GF-D8 (cell line): ENCODE data around the gene KRT15.

ENCODE experiments used
- DNase-seq: peaks from one replicate; lab custom pipeline; 2025; lab: John Stamatoyannopoulos, UW

KRT15 gene

GRCh38 chr17:41518789-41519449, at the start of gene KRT15:
Gene KRT15, minus strand, starts transcription at chr17:41518890. Its CDS starts 63 bp downstream, at chr17:41518827.
- no peak for DNase-seq

GRCh38 chr17:41567317-41567716, 48.6 kb upstream of the KRT15 start:
- peak; percentile 6 for DNase-seq

GRCh38 chr17:41565338-41565737, 46.6 kb upstream of the KRT15 start:
- DNase-seq: no peak

GRCh38 chr17:41563607-41564170, 45.0 kb upstream of the KRT15 start:
- DNase-seq: no peak

- DNase-seq: no peak
Observed at GRCh38 chr17:41561554-41561953, 42.9 kb upstream of the KRT15 start.

GRCh38 chr17:41559548-41559947, 40.9 kb upstream of the KRT15 start:
- no peak for DNase-seq

- DNase-seq: no peak
Observed at GRCh38 chr17:41556931-41557330, 38.2 kb upstream of the KRT15 start.

- DNase-seq: no peak
Observed at GRCh38 chr17:41556306-41556705, 37.6 kb upstream of the KRT15 start.

GRCh38 chr17:41555105-41555887, 36.6 kb upstream of the KRT15 start:
- no peak for DNase-seq

- DNase-seq: no peak
Observed at GRCh38 chr17:41553987-41554680, 35.4 kb upstream of the KRT15 start.

GRCh38 chr17:41553176-41553575, 34.5 kb upstream of the KRT15 start:
- no peak for DNase-seq

- no peak for DNase-seq
Observed at GRCh38 chr17:41552455-41552854, 33.8 kb upstream of the KRT15 start.

GRCh38 chr17:41551365-41551764, 32.7 kb upstream of the KRT15 start:
- DNase-seq: no peak

GRCh38 chr17:41549596-41550039, 30.9 kb upstream of the KRT15 start:
- no peak for DNase-seq

- peak; percentile 7 for DNase-seq
Observed at GRCh38 chr17:41548844-41549595, 30.3 kb upstream of the KRT15 start.

GRCh38 chr17:41547921-41548843, 29.5 kb upstream of the KRT15 start:
- DNase-seq: no peak

- no peak for DNase-seq
Observed at GRCh38 chr17:41547378-41547841, 28.7 kb upstream of the KRT15 start.

GRCh38 chr17:41546819-41547218, 28.1 kb upstream of the KRT15 start:
- DNase-seq: no peak

- no peak for DNase-seq
Observed at GRCh38 chr17:41545829-41546410, 27.2 kb upstream of the KRT15 start.

GRCh38 chr17:41544935-41545334, 26.2 kb upstream of the KRT15 start:
- no peak for DNase-seq
